Jurkat, Clone E6-1 (cell line): ENCODE data around the gene GOLGA5.
"Not testable (repeated sequence)": the region's sequence is repeated elsewhere in the genome, so short reads cannot be mapped to it uniquely, and the experiment has no call there.

ENCODE experiments used
- DNase-seq: peaks from one replicate; pipeline ENCODE4 v3.0.0-alpha.2; 2011; ENCODE audit warnings: low read depth, low spot score
- H3K4me3 ChIP-seq: 2 replicates; pipeline ENCODE4 v1.5.1; 2011; ENCODE audit warnings: mild to moderate bottlenecking, low read length, control low read depth, moderate library complexity

GOLGA5 gene

DNA sequence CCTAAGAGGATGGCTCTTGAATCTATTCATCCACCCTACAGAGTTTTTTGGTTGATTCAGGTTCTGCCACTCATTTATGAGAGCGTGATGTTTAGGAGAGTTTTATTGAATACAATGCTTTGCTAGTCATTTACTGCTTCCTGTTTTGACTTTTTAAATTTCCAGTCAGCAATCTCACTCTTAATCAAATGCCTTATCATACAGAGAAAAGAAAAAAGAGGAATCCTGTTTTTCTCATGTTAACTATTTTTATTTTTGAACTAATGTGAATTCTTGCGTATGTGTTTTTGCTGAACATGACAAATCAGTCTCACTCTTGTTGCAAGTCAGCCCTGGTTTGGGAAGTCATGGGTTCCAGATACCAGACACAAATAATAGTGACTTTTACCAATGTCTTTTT lies 23.6 kb upstream of the GOLGA5 start:
- no peak overlapping the region for H3K4me3 ChIP-seq
- DNase-seq: no peak

- no peak overlapping the region for H3K4me3 ChIP-seq
- DNase-seq: no peak
Observed at GRCh38 chr14:92774572-92774971, 19.5 kb upstream of the GOLGA5 start.

GRCh38 chr14:92775292-92775691 lies 18.8 kb upstream of the GOLGA5 start:
- DNase-seq, H3K4me3 ChIP-seq: not testable (repeated sequence)

- not testable (repeated sequence) for DNase-seq, H3K4me3 ChIP-seq
Observed at GRCh38 chr14:92778868-92779565, 15.1 kb upstream of the GOLGA5 start.

- H3K4me3 ChIP-seq: no peak overlapping the region
- DNase-seq: peak; percentile 44
Observed at GRCh38 chr14:92780444-92781232, 13.5 kb upstream of the GOLGA5 start.

GRCh38 chr14:92781350-92781749 lies 12.8 kb upstream of the GOLGA5 start:
- no peak overlapping the region for H3K4me3 ChIP-seq

DNA sequence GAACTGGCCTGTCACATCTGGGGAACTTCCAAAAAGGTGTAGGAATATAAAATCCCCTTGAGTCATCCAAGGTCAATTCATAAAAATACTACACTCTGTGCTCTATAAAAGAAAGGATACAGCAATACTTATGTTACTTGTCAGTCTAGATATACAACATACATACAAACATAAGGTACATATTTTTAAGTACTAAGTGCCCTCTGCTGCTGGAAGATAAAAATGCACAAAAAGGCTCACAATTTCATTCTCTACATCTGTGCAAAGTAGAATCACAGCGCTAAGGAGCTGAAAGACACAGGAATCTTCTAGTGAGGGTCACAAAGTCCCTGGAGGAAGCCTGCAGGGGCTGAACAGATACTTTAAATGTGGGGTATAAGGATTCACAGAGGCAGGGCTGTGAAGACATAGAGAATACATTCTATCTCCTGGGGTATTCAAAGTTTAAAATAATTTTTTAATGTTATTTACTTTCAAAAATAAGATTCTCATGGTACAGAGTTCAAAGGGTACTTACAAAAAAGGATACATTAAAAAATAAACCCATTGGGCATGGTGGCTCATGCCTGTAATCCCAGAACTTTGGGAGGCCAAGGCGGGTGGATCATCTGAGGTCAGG lies 10.2 kb upstream of the GOLGA5 start:
- H3K4me3 ChIP-seq: no peak overlapping the region
- DNase-seq: peak; percentile 75

More at GRCh38 chr14:92781350-92781749, 12.8 kb upstream of the GOLGA5 start:
- no peak for DNase-seq

- DNase-seq: no peak
- H3K4me3 ChIP-seq: no peak overlapping the region
Observed at GRCh38 chr14:92785667-92786426, 8.3 kb upstream of the GOLGA5 start.

GRCh38 chr14:92786427-92786756 lies 7.7 kb upstream of the GOLGA5 start:
- no peak overlapping the region for H3K4me3 ChIP-seq
- no peak for DNase-seq

- no peak overlapping the region for H3K4me3 ChIP-seq
Observed at GRCh38 chr14:92787554-92787953, 6.6 kb upstream of the GOLGA5 start.

GRCh38 chr14:92789457-92790089 lies 4.5 kb upstream of the GOLGA5 start:
- DNase-seq: no peak
- no peak overlapping the region for H3K4me3 ChIP-seq

More at GRCh38 chr14:92787554-92787953, 6.6 kb upstream of the GOLGA5 start:
- DNase-seq: no peak

- no peak for DNase-seq
- no peak overlapping the region for H3K4me3 ChIP-seq
Observed at GRCh38 chr14:92792885-92793284, 1.2 kb upstream of the GOLGA5 start.

- DNase-seq: no peak
- H3K4me3 ChIP-seq: peak overlapping the region; percentile 81
Observed at GRCh38 chr14:92794547-92794941, 439 bp downstream of the GOLGA5 start.

GRCh38 chr14:92794961-92795360 lies 856 bp downstream of the GOLGA5 start:
- H3K4me3 ChIP-seq: peak overlapping the region; percentile 81

DNA sequence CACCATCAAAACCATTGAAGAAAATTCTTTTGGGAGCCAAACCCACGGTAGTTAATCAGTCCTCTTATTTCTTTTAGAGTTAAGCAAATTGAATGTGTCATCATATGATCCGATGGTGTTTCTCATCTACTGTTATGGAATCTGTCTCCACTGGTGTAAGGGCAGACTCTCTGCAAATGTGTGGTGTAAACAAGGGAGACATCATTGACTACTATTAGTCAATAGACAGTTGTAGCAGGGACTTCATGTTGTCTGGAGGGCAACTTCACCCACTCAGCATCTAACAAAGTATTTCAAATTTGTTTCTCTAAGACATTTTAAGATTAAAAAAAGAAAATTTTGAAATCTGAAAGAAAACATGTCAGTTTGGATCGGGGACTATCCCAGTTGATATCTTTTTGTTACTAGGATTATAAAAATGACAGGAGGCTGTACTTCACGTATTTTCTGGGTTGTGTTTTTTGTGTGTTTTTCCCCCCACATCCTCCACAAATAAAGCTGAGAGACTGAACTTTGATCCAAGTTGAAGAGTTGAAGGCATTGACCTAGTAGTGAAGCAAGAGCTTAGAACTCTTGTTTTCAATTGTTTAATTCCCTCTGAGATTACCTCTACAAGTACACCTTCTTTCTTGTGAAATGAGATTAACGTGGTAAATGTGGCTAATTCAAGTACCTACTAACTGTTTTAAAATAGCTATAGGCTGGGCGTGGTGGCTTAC lies 4.0 kb downstream of the GOLGA5 start:
- H3K4me3 ChIP-seq: no peak overlapping the region
- no peak for DNase-seq

More at GRCh38 chr14:92794961-92795360, 856 bp downstream of the GOLGA5 start:
- DNase-seq: no peak

- no peak overlapping the region for H3K4me3 ChIP-seq
- DNase-seq: no peak
Observed at GRCh38 chr14:92798811-92799210, 4.7 kb downstream of the GOLGA5 start.

- no peak for DNase-seq
- H3K4me3 ChIP-seq: no peak overlapping the region
Observed at GRCh38 chr14:92800012-92800411, 5.9 kb downstream of the GOLGA5 start.

DNA sequence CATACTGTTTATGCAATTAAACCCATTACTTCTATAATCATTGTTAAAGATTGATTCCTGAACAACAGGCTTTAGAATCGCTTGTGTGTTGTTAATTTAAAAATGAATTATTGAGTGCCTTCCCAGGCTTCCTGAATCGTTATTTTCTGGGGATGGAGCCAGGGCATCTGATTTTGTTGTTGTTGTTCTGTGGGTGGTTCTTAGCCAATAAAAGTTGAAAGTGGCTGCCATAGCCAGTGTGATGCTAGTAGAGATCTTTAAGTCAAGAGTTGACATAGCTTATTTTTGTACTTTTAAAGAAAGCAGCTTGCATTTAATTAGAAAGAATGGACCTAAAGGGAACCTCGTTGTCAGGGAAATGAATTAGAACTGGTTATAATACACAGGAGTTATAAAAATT lies 6.4 kb downstream of the GOLGA5 start:
- H3K4me3 ChIP-seq: no peak overlapping the region
- no peak for DNase-seq
